HL-60 (cell line): Measurements from ENCODE around the gene MACROD2.

Source experiments
- DNase-seq, 2 experiments: peaks; one replicate each; pipeline ENCODE4 v3.0.0-alpha.2; 2010 to 2020; ENCODE audit warnings: low read depth in 1 of 2, low spot score in 1 of 2
- H3K27ac ChIP-seq: fragments of 250-450 bp; sonication (Bioruptor Pico); replicated peaks from 2 replicates; pipeline ENCODE4 v1.5.1; 2020; ENCODE audit warnings: mild to moderate bottlenecking, moderate library complexity
- H3K27me3 ChIP-seq: fragments of 250-450 bp; sonication (Bioruptor Pico); 2 replicates; pipeline ENCODE4 v1.5.1; 2021; ENCODE audit warnings: mild to moderate bottlenecking, moderate library complexity; ENCODE audit not compliant: insufficient read depth, poor library complexity, severe bottlenecking
- H3K4me3 ChIP-seq: replicated peaks from 2 replicates; pipeline ENCODE4 v1.5.1; 2011; ENCODE audit warnings: mild to moderate bottlenecking, control low read depth, low read length; ENCODE audit not compliant: insufficient read depth
- GABPA ChIP-seq: IDR thresholded peaks from 2 replicates; pipeline ENCODE4 v1.6.1; 2012; ENCODE audit warnings: low read depth
- POLR2AphosphoS5 ChIP-seq: IDR thresholded peaks from 2 replicates; pipeline ENCODE4 v1.6.1; 2012; ENCODE audit warnings: low read depth
- SPI1 ChIP-seq: IDR thresholded peaks from 2 replicates; pipeline ENCODE4 v1.6.1; 2012; ENCODE audit warnings: low read depth, mild to moderate bottlenecking, borderline replicate concordance
- TF ChIP-seq, protein P1 (sequence below): IDR thresholded peaks from one replicate; pipeline ENCODE4 v1.5.1; 2011; ENCODE audit warnings: low read length, control low read depth, inconsistent platforms; ENCODE audit not compliant: insufficient read depth
- TF ChIP-seq, protein P2 (sequence below): IDR thresholded peaks from 2 replicates; pipeline ENCODE4 v1.6.1; 2012; ENCODE audit warnings: low read depth; ENCODE audit not compliant: insufficient replicate concordance

The MACROD2 gene

DNA sequence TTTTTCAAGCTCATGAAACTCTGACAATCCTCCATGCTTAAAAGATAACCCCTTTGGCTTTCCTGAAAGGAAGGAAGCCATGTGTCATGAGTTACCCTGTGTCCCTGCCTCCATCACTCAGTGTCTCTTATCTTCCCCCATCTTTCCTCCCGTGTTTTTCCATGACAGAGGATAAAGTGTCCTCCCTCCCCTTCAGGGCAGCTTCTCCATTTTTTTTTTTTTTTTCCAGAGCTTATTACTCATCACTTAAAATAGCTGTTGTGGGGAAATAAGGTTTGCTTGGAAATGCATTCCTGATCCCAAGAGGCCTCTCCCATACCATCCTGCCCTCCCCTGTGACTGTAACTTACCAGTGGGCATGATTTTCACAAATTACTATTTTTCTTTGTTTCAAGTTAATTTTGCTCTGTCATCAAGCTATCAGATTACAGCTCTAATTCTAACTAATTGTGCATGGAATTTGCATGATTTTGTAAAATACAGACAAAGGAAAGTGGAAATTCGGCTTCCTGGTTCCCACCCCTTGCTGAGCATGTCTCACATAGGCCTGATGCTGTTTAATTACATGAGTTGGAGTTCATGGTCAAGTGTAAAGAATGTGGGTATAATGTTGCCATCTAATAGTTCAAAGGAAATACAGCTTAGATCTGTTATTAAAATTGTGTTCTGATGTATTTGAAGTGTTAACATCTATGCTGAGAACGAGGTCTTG lies 956.5 kb downstream of the MACROD2 start:
- DNase-seq = no peak
- no peak overlapping the region for H3K27ac ChIP-seq

DNA sequence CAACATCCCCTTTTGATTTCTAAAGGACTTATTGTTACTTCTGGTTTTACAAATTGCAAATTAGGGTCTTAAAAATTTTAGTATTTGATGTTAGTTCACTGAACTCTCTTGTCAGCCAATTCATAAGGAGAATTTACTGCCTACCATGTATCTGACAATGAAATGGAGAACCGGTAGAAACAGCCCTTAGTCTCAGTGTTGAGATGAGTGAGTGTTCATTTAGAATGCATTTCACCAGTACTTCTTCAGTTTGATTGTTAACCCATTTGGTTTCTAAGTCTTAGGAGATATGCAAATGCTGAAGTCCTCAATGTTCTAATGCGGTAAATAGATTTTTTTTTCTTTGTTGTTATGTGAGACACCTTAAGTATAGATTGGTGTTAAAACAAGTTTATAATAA lies 958.4 kb downstream of the MACROD2 start:
- TF ChIP-seq, protein P1, sequence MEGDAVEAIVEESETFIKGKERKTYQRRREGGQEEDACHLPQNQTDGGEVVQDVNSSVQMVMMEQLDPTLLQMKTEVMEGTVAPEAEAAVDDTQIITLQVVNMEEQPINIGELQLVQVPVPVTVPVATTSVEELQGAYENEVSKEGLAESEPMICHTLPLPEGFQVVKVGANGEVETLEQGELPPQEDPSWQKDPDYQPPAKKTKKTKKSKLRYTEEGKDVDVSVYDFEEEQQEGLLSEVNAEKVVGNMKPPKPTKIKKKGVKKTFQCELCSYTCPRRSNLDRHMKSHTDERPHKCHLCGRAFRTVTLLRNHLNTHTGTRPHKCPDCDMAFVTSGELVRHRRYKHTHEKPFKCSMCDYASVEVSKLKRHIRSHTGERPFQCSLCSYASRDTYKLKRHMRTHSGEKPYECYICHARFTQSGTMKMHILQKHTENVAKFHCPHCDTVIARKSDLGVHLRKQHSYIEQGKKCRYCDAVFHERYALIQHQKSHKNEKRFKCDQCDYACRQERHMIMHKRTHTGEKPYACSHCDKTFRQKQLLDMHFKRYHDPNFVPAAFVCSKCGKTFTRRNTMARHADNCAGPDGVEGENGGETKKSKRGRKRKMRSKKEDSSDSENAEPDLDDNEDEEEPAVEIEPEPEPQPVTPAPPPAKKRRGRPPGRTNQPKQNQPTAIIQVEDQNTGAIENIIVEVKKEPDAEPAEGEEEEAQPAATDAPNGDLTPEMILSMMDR = no peak
- TF ChIP-seq GABPA = no peak
- no peak for TF ChIP-seq SPI1
- TF ChIP-seq, protein P2, sequence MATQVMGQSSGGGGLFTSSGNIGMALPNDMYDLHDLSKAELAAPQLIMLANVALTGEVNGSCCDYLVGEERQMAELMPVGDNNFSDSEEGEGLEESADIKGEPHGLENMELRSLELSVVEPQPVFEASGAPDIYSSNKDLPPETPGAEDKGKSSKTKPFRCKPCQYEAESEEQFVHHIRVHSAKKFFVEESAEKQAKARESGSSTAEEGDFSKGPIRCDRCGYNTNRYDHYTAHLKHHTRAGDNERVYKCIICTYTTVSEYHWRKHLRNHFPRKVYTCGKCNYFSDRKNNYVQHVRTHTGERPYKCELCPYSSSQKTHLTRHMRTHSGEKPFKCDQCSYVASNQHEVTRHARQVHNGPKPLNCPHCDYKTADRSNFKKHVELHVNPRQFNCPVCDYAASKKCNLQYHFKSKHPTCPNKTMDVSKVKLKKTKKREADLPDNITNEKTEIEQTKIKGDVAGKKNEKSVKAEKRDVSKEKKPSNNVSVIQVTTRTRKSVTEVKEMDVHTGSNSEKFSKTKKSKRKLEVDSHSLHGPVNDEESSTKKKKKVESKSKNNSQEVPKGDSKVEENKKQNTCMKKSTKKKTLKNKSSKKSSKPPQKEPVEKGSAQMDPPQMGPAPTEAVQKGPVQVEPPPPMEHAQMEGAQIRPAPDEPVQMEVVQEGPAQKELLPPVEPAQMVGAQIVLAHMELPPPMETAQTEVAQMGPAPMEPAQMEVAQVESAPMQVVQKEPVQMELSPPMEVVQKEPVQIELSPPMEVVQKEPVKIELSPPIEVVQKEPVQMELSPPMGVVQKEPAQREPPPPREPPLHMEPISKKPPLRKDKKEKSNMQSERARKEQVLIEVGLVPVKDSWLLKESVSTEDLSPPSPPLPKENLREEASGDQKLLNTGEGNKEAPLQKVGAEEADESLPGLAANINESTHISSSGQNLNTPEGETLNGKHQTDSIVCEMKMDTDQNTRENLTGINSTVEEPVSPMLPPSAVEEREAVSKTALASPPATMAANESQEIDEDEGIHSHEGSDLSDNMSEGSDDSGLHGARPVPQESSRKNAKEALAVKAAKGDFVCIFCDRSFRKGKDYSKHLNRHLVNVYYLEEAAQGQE = no peak
- no peak for TF ChIP-seq POLR2AphosphoS5
- Histone ChIP-seq H3K4me3 (no peak overlapping the region), H3K27ac (no peak overlapping the region), H3K27me3 (no peaks in the 10 kb centered on the region)
- no peak for DNase-seq

More for the DNA sequence above, 956.5 kb downstream of the MACROD2 start:
- H3K4me3 ChIP-seq = no peak overlapping the region
- TF ChIP-seq GABPA (no peak), SPI1 (no peak), POLR2AphosphoS5 (no peak)
- TF ChIP-seq, protein P1 = no peak
- TF ChIP-seq, protein P2 = no peak
- no peaks in the 10 kb centered on the region for H3K27me3 ChIP-seq

DNA sequence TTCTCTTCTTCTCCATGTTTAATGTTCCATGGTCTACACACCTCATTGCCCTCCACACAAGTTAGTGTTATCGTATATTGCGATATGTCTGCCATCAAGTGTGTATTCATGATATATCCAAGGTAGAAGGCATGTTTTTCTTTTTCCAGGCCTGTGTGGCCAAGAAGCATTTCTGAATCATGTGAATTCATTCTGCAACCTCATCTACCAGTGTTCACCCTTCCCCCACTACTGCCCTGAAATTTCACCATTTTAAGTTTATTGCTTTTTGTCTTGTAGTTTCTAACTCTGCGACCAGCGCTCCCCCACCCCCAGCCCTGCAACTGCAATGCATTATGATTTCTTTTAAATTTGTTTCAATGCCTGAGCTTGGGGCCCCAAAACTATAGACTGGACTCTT lies 960.1 kb downstream of the MACROD2 start:
- H3K27me3 ChIP-seq = no peaks in the 10 kb centered on the region
- H3K4me3 ChIP-seq = no peak overlapping the region
- TF ChIP-seq, protein P1 = no peak
- TF ChIP-seq POLR2AphosphoS5 = no peak
- no peak for TF ChIP-seq SPI1
- TF ChIP-seq GABPA = no peak
- TF ChIP-seq, protein P2 = no peak
- no peak overlapping the region for H3K27ac ChIP-seq
- DNase-seq = no peak
